ENCODE results near the gene PEAR1. TPM values are rescaled to one million over a fixed set of nuclear protein-coding genes. Genes with fewer than 3 reads are reported as not detected.
A peak's percentile ranks its signal among the peaks of the same experiment; 100 is the strongest.

Gene PEAR1
- total RNA-seq, 1 experiment from 2014 or later: 3.0 TPM

GRCh38 chr1:156914440-156914856, 20.9 kb downstream of the PEAR1 start:
- H3K4me3 Mint-ChIP-seq (ENCODE audit: low read depth, unreplicated experiment): no peak overlapping the region

DNA sequence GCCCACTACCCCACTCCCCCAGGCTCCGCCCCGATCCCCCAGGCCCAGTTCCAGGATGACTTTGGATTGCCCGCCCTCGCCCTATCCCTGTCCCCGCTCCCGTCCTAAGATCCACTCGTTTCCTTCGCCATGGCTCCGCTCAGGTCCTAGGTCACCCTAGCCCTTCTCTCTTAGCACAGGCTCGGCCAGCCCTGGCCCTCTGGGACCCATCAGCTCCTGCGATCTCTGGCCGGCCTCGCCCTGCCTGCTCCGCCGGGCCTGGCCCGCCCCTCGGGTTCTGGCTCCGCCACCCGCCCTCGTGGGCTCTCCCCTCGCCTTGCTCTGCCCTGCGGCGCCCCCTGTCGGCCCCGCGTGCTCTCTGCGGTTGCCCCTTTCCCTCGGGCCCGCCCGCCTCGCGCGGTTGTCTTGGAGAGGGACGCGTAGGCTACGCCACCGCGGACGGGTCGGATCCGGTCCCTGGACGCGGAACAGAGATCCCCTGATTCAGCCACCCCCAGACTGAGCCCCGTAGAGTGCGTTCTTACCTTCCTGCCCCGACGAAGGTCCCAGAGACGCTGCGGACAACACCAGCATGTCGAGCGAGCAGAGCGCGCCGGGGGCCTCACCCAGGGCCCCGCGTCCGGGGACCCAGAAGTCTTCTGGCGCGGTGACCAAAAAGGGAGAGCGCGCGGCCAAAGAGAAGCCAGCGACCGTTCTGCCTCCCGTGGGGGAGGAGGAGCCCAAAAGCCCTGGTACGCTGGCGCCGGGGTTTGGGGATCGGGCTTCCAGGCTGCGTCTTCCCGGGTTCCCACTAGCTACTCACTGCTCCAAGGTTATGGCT, 26.9 kb downstream of the PEAR1 start, which contains the start of gene LRRC71:
TSS of gene LRRC71 (plus strand) at position 400 of the 820 bp plus-strand sequence. CDS start at position 572, 172 bp downstream.
- no peaks in the 10 kb centered on the region for H3K9me3 Mint-ChIP-seq (ENCODE audit: low read depth, unreplicated experiment)
- intact Hi-C loops (cut with micrococcal nuclease; ENCODE audit: unreplicated experiment): no loop called here
- CTCF ChIA-PET: no interaction called here
- H3K27ac Mint-ChIP-seq (ENCODE audit: unreplicated experiment): no peak within 1 kb of the TSS
- DNase-seq: peak; percentile 80
- H3K4me3 Mint-ChIP-seq (ENCODE audit: low read depth, unreplicated experiment): peak within 1 kb of the TSS; percentile 12
- TF ChIP-seq, protein P1, sequence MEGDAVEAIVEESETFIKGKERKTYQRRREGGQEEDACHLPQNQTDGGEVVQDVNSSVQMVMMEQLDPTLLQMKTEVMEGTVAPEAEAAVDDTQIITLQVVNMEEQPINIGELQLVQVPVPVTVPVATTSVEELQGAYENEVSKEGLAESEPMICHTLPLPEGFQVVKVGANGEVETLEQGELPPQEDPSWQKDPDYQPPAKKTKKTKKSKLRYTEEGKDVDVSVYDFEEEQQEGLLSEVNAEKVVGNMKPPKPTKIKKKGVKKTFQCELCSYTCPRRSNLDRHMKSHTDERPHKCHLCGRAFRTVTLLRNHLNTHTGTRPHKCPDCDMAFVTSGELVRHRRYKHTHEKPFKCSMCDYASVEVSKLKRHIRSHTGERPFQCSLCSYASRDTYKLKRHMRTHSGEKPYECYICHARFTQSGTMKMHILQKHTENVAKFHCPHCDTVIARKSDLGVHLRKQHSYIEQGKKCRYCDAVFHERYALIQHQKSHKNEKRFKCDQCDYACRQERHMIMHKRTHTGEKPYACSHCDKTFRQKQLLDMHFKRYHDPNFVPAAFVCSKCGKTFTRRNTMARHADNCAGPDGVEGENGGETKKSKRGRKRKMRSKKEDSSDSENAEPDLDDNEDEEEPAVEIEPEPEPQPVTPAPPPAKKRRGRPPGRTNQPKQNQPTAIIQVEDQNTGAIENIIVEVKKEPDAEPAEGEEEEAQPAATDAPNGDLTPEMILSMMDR (IDR thresholded peaks at IDR 0.05; ENCODE audit: unreplicated experiment): peak; percentile 87
- no peaks in the 10 kb centered on the region for H3K4me1 Mint-ChIP-seq (ENCODE audit: low read depth, unreplicated experiment)
- no TSS peak for BruUV-seq (replicated peaks)
- H3K36me3 Mint-ChIP-seq (ENCODE audit: insufficient read depth, unreplicated experiment): no peaks in the 10 kb centered on the region
- H3K27me3 Mint-ChIP-seq (ENCODE audit: unreplicated experiment): peaks cover 72% of the 10 kb centered on the region

More at GRCh38 chr1:156914440-156914856, 20.9 kb downstream of the PEAR1 start:
- Mint-ChIP-seq H3K36me3 (ENCODE audit: insufficient read depth, unreplicated experiment) (no peaks in the 10 kb centered on the region), H3K27me3 (ENCODE audit: unreplicated experiment) (peaks cover 14% of the 10 kb centered on the region), H3K9me3 (ENCODE audit: low read depth, unreplicated experiment) (no peaks in the 10 kb centered on the region), H3K27ac (ENCODE audit: unreplicated experiment) (no peak overlapping the region), H3K4me1 (ENCODE audit: low read depth, unreplicated experiment) (no peaks in the 10 kb centered on the region)
- CTCF ChIA-PET: no interaction called here
- no peak for DNase-seq
- BruUV-seq (replicated peaks): no TSS peak
- TF ChIP-seq, protein P1 (IDR thresholded peaks at IDR 0.05; ENCODE audit: unreplicated experiment): no peak
- intact Hi-C loops (cut with micrococcal nuclease; ENCODE audit: unreplicated experiment): no loop called here

GRCh38 chr1:156921053-156921529, 27.6 kb downstream of the PEAR1 start:
- CTCF ChIA-PET: interaction anchor here (0.7 kb wide), 2 partner anchors 293 to 437 kb away, joined by 3 read pairs; no protein-coding TSS in a partner anchor
- H3K4me3 Mint-ChIP-seq (ENCODE audit: low read depth, unreplicated experiment): no peak overlapping the region
- H3K9me3 Mint-ChIP-seq (ENCODE audit: low read depth, unreplicated experiment): no peaks in the 10 kb centered on the region
- TF ChIP-seq, protein P1 (IDR thresholded peaks at IDR 0.05; ENCODE audit: unreplicated experiment): no peak
- H3K27ac Mint-ChIP-seq (ENCODE audit: unreplicated experiment): no peak overlapping the region
- H3K4me1 Mint-ChIP-seq (ENCODE audit: low read depth, unreplicated experiment): no peaks in the 10 kb centered on the region
- no peaks in the 10 kb centered on the region for H3K36me3 Mint-ChIP-seq (ENCODE audit: insufficient read depth, unreplicated experiment)
- no peak for DNase-seq
- intact Hi-C loops (cut with micrococcal nuclease; ENCODE audit: unreplicated experiment): no loop called here
- H3K27me3 Mint-ChIP-seq (ENCODE audit: unreplicated experiment): peaks cover 78% of the 10 kb centered on the region
- BruUV-seq (replicated peaks): no TSS peak

- Mint-ChIP-seq H3K27ac (ENCODE audit: unreplicated experiment) (no peak overlapping the region), H3K9me3 (ENCODE audit: low read depth, unreplicated experiment) (no peaks in the 10 kb centered on the region), H3K4me1 (ENCODE audit: low read depth, unreplicated experiment) (peaks cover 7% of the 10 kb centered on the region), H3K4me3 (ENCODE audit: low read depth, unreplicated experiment) (no peak overlapping the region), H3K27me3 (ENCODE audit: unreplicated experiment) (peaks cover 97% of the 10 kb centered on the region), H3K36me3 (ENCODE audit: insufficient read depth, unreplicated experiment) (no peaks in the 10 kb centered on the region)
- BruUV-seq (replicated peaks): no TSS peak
- CTCF ChIA-PET: interaction anchor here (0.8 kb wide), 1 partner anchor 33 kb away, joined by 3 read pairs; no protein-coding TSS in a partner anchor
- intact Hi-C loops (cut with micrococcal nuclease; ENCODE audit: unreplicated experiment): no loop called here
- TF ChIP-seq, protein P1 (IDR thresholded peaks at IDR 0.05; ENCODE audit: unreplicated experiment): no peak
- DNase-seq: no peak
Measured at GRCh38 chr1:156922986-156923669, 29.6 kb downstream of the PEAR1 start.
